ENCODE results near the gene GRK2. TPM values are rescaled to one million over a fixed set of nuclear protein-coding genes. Genes with fewer than 3 reads are reported as not detected.

Gene GRK2
- total and polyA plus RNA-seq, 2 of the 13 experiments (the other 11 are each of a cell fraction or from before 2014, with no cell fraction given): 31.3 to 42.4 TPM

DNA sequence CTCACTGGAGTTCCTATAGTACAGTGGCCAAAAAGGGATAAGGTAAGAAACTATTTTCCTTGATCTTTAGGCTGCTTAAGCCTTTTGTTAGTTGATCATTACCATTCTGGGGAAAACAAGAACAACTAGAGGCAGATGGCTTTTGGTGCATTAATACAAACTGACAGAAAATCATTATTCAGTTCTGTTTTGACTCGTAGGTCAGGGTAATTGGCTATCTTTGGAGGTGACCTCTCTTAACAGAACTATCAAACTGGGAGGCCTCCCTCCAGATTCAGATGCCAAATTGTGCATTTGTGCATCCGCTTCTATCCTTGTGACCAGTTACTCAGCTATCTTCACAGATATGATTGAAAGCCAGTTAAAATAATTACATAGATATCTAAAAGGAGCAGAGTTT is 23.2 kb upstream of the GRK2 start (continued):
- TF ChIP-seq, protein P1, sequence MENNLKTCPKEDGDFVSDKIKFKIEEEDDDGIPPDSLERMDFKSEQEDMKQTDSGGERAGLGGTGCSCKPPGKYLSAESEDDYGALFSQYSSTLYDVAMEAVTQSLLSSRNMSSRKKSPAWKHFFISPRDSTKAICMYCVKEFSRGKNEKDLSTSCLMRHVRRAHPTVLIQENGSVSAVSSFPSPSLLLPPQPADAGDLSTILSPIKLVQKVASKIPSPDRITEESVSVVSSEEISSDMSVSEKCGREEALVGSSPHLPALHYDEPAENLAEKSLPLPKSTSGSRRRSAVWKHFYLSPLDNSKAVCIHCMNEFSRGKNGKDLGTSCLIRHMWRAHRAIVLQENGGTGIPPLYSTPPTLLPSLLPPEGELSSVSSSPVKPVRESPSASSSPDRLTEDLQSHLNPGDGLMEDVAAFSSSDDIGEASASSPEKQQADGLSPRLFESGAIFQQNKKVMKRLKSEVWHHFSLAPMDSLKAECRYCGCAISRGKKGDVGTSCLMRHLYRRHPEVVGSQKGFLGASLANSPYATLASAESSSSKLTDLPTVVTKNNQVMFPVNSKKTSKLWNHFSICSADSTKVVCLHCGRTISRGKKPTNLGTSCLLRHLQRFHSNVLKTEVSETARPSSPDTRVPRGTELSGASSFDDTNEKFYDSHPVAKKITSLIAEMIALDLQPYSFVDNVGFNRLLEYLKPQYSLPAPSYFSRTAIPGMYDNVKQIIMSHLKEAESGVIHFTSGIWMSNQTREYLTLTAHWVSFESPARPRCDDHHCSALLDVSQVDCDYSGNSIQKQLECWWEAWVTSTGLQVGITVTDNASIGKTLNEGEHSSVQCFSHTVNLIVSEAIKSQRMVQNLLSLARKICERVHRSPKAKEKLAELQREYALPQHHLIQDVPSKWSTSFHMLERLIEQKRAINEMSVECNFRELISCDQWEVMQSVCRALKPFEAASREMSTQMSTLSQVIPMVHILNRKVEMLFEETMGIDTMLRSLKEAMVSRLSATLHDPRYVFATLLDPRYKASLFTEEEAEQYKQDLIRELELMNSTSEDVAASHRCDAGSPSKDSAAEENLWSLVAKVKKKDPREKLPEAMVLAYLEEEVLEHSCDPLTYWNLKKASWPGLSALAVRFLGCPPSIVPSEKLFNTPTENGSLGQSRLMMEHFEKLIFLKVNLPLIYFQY (CRISPR knock-in tag; IDR thresholded peaks at IDR 0.05; ENCODE audit: borderline replicate concordance): no peak
- TF ChIP-seq ZNF431 (CRISPR knock-in tag; IDR thresholded peaks at IDR 0.05; ENCODE audit: borderline replicate concordance, low read depth): no peak

GRCh38 chr11:67245046-67245445 is 21.2 kb upstream of the GRK2 start:
- in situ Hi-C loops (cut with HindIII; ENCODE audit: extremely low pct_ligation_motif_present, low pct_unique_long_range_greater_than_20kb): no loop called here
- peaks cover 27 to 59% of the 10 kb centered on the region in 2 experiments for H3K36me3 ChIP-seq (replicated peaks in 1 of 2; ENCODE audit: control insufficient read depth in 1 of 2, insufficient read depth in 2 of 2, low read length in 2 of 2)
- no peak overlapping the region for H3K27ac ChIP-seq (ENCODE audit: extremely low read length, insufficient read depth, low read length)

More at GRCh38 chr11:67245046-67245445, 21.2 kb upstream of the GRK2 start:
- DNase-seq (ENCODE audit: low spot score) (no peak), ATAC-seq (no peak), FAIRE-seq (no peak)
- WGBS (ENCODE audit: low lambda C conversion rate): 98% methylated on average over 11 of the region's 11 CpGs
- POLR2A ChIA-PET: no interaction called here
- Histone ChIP-seq H3K9ac (ENCODE audit: insufficient read depth, low read depth, low read length) (no peak overlapping the region), H3K4me1 (ENCODE audit: insufficient read depth, low read length) (peaks cover 48% of the 10 kb centered on the region), H3K4me2 (ENCODE audit: low read depth, low read length) (no peak overlapping the region), H2AFZ (ENCODE audit: low read length) (no peak overlapping the region), H4K20me1 (ENCODE audit: insufficient read depth, low read length) (peaks cover 11% of the 10 kb centered on the region), H3K79me2 (ENCODE audit: insufficient read depth, low read length) (peaks cover 40% of the 10 kb centered on the region), H3K4me3 (replicated peaks in 1 of 3; ENCODE audit: insufficient read depth in 1 of 3, low read depth in 2 of 3, low read length in 3 of 3) (no peak overlapping the region), H3K9me3 (ENCODE audit: low read length) (no peaks in the 10 kb centered on the region), H3K27me3 (ENCODE audit: control insufficient read depth in 1 of 2, insufficient read depth in 2 of 2, low read length in 2 of 2) (no peaks in the 10 kb centered on the region; a peak in 1 of 5 replicates)
- BruUV-seq (replicated peaks): no TSS peak
- CTCF ChIA-PET (ENCODE audit: low intra/inter-chr PET ratio, low total read pairs): no interaction called here
- intact Hi-C loops (cut with micrococcal nuclease; ENCODE audit: unreplicated experiment): loop anchor here (10.0 kb wide), 1 partner anchor 140 kb away; no protein-coding TSS in a partner anchor
- TF ChIP-seq NR2F6 (IDR thresholded peaks at IDR 0.05): no peak
- TF ChIP-seq NR2F6 (CRISPR knock-in tag; IDR thresholded peaks at IDR 0.05): no peak
- TF ChIP-seq ZNF432 (CRISPR knock-in tag; IDR thresholded peaks at IDR 0.05; ENCODE audit: borderline replicate concordance): no peak
- TF ChIP-seq CHD4 (IDR thresholded peaks at IDR 0.05; ENCODE audit: borderline replicate concordance, low read length): no peak
- no peak for TF ChIP-seq ZNF816 (CRISPR knock-in tag; IDR thresholded peaks at IDR 0.05; ENCODE audit: borderline replicate concordance)
- TF ChIP-seq, protein P2, sequence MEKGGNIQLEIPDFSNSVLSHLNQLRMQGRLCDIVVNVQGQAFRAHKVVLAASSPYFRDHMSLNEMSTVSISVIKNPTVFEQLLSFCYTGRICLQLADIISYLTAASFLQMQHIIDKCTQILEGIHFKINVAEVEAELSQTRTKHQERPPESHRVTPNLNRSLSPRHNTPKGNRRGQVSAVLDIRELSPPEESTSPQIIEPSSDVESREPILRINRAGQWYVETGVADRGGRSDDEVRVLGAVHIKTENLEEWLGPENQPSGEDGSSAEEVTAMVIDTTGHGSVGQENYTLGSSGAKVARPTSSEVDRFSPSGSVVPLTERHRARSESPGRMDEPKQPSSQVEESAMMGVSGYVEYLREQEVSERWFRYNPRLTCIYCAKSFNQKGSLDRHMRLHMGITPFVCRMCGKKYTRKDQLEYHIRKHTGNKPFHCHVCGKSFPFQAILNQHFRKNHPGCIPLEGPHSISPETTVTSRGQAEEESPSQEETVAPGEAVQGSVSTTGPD (CRISPR knock-in tag; IDR thresholded peaks at IDR 0.05): no peak
- no peak for TF ChIP-seq ZSCAN21 (CRISPR knock-in tag; IDR thresholded peaks at IDR 0.05; ENCODE audit: borderline replicate concordance)
- no peak for TF ChIP-seq SMARCC2 (IDR thresholded peaks at IDR 0.05)
- TF ChIP-seq ZNF775 (CRISPR knock-in tag; IDR thresholded peaks at IDR 0.05; ENCODE audit: borderline replicate concordance): no peak
- TF ChIP-seq IKZF1 (IDR thresholded peaks at IDR 0.05): no peak
- TF ChIP-seq MIER2 (CRISPR knock-in tag; IDR thresholded peaks at IDR 0.05): no peak
- no peak for TF ChIP-seq ZFX (CRISPR knock-in tag; IDR thresholded peaks at IDR 0.05; ENCODE audit: low read depth)
- no peak for TF ChIP-seq CHD2 (IDR thresholded peaks at IDR 0.05; ENCODE audit: low read depth, low read length)

All from HepG2 (cell line).